Keratinocyte (primary cell): ENCODE data around the gene U2AF1L4. TPM values are rescaled to one million over a fixed set of nuclear protein-coding genes. Genes with fewer than 3 reads are reported as not detected.

ENCODE experiments used
- DNase-seq: peaks from one replicate; pipeline ENCODE4 v3.0.0-alpha.2; 2011; ENCODE audit warnings: low read depth, missing footprints, low spot score
- FAIRE-seq: peaks from 2 replicates; lab custom pipeline; 2011; peaks lifted over from hg19 to GRCh38; lab: Jason Lieb, UNC
- H2AFZ ChIP-seq: 2 replicates; pipeline ENCODE4 v1.6.0; 2012; ENCODE audit warnings: low read length, control low read depth, inconsistent platforms; ENCODE audit not compliant: control insufficient read depth
- H3K27ac ChIP-seq: 2 replicates; pipeline ENCODE4 v1.5.1; 2011; ENCODE audit warnings: low read length; ENCODE audit not compliant: control insufficient read depth, insufficient read depth
- H3K27me3 ChIP-seq: 3 replicates; pipeline ENCODE4 v1.6.0; 2011; ENCODE audit warnings: low read length; ENCODE audit not compliant: control insufficient read depth, insufficient read depth; ENCODE audit errors: extremely low read depth
- H3K36me3 ChIP-seq, 2 experiments: 2 replicates in 1 of 2; 3 replicates in 1 of 2; pipeline ENCODE4 v1.5.1; 2011; ENCODE audit warnings: low read length in 2 of 2, mild to moderate bottlenecking in 1 of 2; ENCODE audit not compliant: control insufficient read depth in 2 of 2, insufficient read depth in 2 of 2; ENCODE audit errors: extremely low read depth in 1 of 2
- H3K4me1 ChIP-seq: 3 replicates; pipeline ENCODE4 v1.5.1; 2011; ENCODE audit warnings: low read length; ENCODE audit not compliant: control insufficient read depth, insufficient read depth; ENCODE audit errors: extremely low read depth
- H3K4me2 ChIP-seq: 3 replicates; pipeline ENCODE4 v1.6.0; 2011; ENCODE audit warnings: low read depth, low read length; ENCODE audit not compliant: control insufficient read depth, insufficient read depth; ENCODE audit errors: extremely low read depth
- H3K4me3 ChIP-seq, 3 experiments: fragments of 200-600 bp in 1 of 3; sonication (generic) in 1 of 3; 2 replicates in 2 of 3; 3 replicates in 1 of 3; pipeline ENCODE4 v1.5.1; 2011 to 2016; ENCODE audit warnings: low read length in 3 of 3, mild to moderate bottlenecking in 3 of 3, control low read depth in 2 of 3, inconsistent platforms in 1 of 3, low read depth in 1 of 3, mixed read lengths in 1 of 3, mixed run types in 1 of 3, moderate library complexity in 1 of 3; ENCODE audit not compliant: control insufficient read depth in 2 of 3, insufficient read depth in 2 of 3; ENCODE audit errors: extremely low read depth in 1 of 3
- H3K79me2 ChIP-seq: 2 replicates; pipeline ENCODE4 v1.6.0; 2012; ENCODE audit warnings: low read length; ENCODE audit not compliant: control insufficient read depth, insufficient read depth
- H3K9ac ChIP-seq: 3 replicates; pipeline ENCODE4 v1.6.0; 2011; ENCODE audit warnings: low read length; ENCODE audit not compliant: control insufficient read depth, insufficient read depth; ENCODE audit errors: extremely low read depth
- H3K9me1 ChIP-seq: 3 replicates; pipeline ENCODE4 v1.6.0; 2011; ENCODE audit warnings: low read length; ENCODE audit not compliant: control insufficient read depth, insufficient read depth; ENCODE audit errors: extremely low read depth
- H3K9me3 ChIP-seq: 2 replicates; pipeline ENCODE4 v1.5.1; 2012; ENCODE audit warnings: low read depth, low read length; ENCODE audit not compliant: control insufficient read depth
- H4K20me1 ChIP-seq: 3 replicates; pipeline ENCODE4 v1.6.0; 2011; ENCODE audit warnings: low read length; ENCODE audit not compliant: control insufficient read depth, insufficient read depth; ENCODE audit errors: extremely low read depth
- CTCF ChIP-seq, 3 experiments: IDR thresholded peaks in 1 of 3; conservative IDR thresholded peaks in 1 of 3; optimal IDR thresholded peaks in 1 of 3; 2 replicates in 2 of 3; 3 replicates in 1 of 3; pipeline versions ENCODE3 to v1.5.1; 2011; ENCODE audit warnings: low read length in 3 of 3, mild to moderate bottlenecking in 3 of 3, moderate library complexity in 2 of 3, control low read depth in 1 of 3, inconsistent platforms in 1 of 3; ENCODE audit not compliant: insufficient read depth in 2 of 3; ENCODE audit errors: extremely low read depth in 1 of 3
- EZH2 ChIP-seq: IDR thresholded peaks from one replicate; pipeline ENCODE4 v1.6.1; 2012; ENCODE audit warnings: inconsistent platforms, mild to moderate bottlenecking, low read length, moderate library complexity
- dilution Hi-C: fragments of 300-500 bp; cut with MboI; formaldehyde crosslinking; loops from one replicate; pipeline ENCODE4 v1.7.0; 2020; ENCODE audit warnings: low sequenced_read_pairs; ENCODE audit not compliant: extremely low pct_ligation_motif_present
- polyA plus RNA-seq, 5 experiments: library from polyadenylated mRNA; depleted of rRNA in 3 of 5; stranded (reverse) in 3 of 5; stranded (forward) in 1 of 5; unstranded in 1 of 5; fragments of >200 nt; gene quantifications; 1 replicate in 1 of 5; 2 replicates in 3 of 5; 3 replicates in 1 of 5; pipeline versions ENCODE4 v1.2.1 to v1.2.3, GENCODE V29; 2011 to 2012; ENCODE audit warnings: missing spikeins in 2 of 5, low read depth in 1 of 5, low replicate concordance in 1 of 5

U2AF1L4 gene
- polyA plus RNA-seq, 1 donor (not counting 4 experiments of a cell fraction or from before 2014, with no cell fraction given), result 8.9 TPM

GRCh38 chr19:35767288-35768081 is 22.3 kb upstream of the U2AF1L4 start:
- Histone ChIP-seq H3K36me3 (peaks cover 7 to 13% of the 10 kb centered on the region in 2 experiments), H4K20me1 (no peaks in the 10 kb centered on the region), H2AFZ (no peak overlapping the region), H3K27ac (no peak overlapping the region), H3K9me1 (no peaks in the 10 kb centered on the region), H3K4me2 (no peak overlapping the region), H3K4me1 (no peaks in the 10 kb centered on the region), H3K9me3 (no peaks in the 10 kb centered on the region), H3K4me3 (no peak overlapping the region), H3K79me2 (no peaks in the 10 kb centered on the region), H3K27me3 (no peaks in the 10 kb centered on the region), H3K9ac (no peak overlapping the region)
- no peak for FAIRE-seq
- TF ChIP-seq CTCF (optimal IDR thresholded peaks at IDR 0.05 in 1 of 3, IDR thresholded peaks at IDR 0.05 in 1 of 3, conservative IDR thresholded peaks at IDR 0.05 in 1 of 3; ENCODE audit: extremely low read depth in 1 of 3, insufficient read depth in 2 of 3, low read length in 3 of 3) (no peak), EZH2 (no peak)
- no peak for DNase-seq
- dilution Hi-C loops, result no loop called here

GRCh38 chr19:35766571-35767104 is 21.4 kb upstream of the U2AF1L4 start:
- H3K4me1 ChIP-seq, result no peaks in the 10 kb centered on the region
- dilution Hi-C loops, result no loop called here
- no peak overlapping the region for H3K4me2 ChIP-seq
- H3K27me3 ChIP-seq, result no peaks in the 10 kb centered on the region
- no peak overlapping the region for H3K27ac ChIP-seq
- H3K9me3 ChIP-seq, result no peaks in the 10 kb centered on the region
- no peak overlapping the region for H3K9ac ChIP-seq
- TF ChIP-seq CTCF (optimal IDR thresholded peaks at IDR 0.05 in 1 of 3, IDR thresholded peaks at IDR 0.05 in 1 of 3, conservative IDR thresholded peaks at IDR 0.05 in 1 of 3; ENCODE audit: extremely low read depth in 1 of 3, insufficient read depth in 2 of 3, low read length in 3 of 3), result no peak
- no peak for TF ChIP-seq EZH2
- H3K9me1 ChIP-seq, result no peaks in the 10 kb centered on the region
- H3K79me2 ChIP-seq, result no peaks in the 10 kb centered on the region
- no peaks in the 10 kb centered on the region for H4K20me1 ChIP-seq
- H3K4me3 ChIP-seq, result no peak overlapping the region
- FAIRE-seq (no peak), DNase-seq (no peak)
- no peak overlapping the region for H2AFZ ChIP-seq
- peaks cover 9 to 13% of the 10 kb centered on the region in 2 experiments for H3K36me3 ChIP-seq
